Epithelial cell of prostate (primary cell): ENCODE results near the gene GALT.

ENCODE experiments used
- DNase-seq: peaks from one replicate; pipeline ENCODE4 v3.0.0-alpha.2; 2011; ENCODE audit warnings: low read depth, low spot score
- H3K27ac ChIP-seq: fragments of 450-650 bp; 2 replicates; pipeline ENCODE4 v1.5.1; 2017; ENCODE audit warnings: mild to moderate bottlenecking

The GALT gene

GRCh38 chr9:34674440-34674839 is 28.0 kb downstream of the GALT start:
- H3K27ac ChIP-seq, result no peak overlapping the region
- DNase-seq, result no peak

- no peak overlapping the region for H3K27ac ChIP-seq
Measured at GRCh38 chr9:34675048-34675714, 28.7 kb downstream of the GALT start.

GRCh38 chr9:34675869-34676268 is 29.4 kb downstream of the GALT start:
- DNase-seq, result no peak
- H3K27ac ChIP-seq, result no peak overlapping the region

More at GRCh38 chr9:34675048-34675714, 28.7 kb downstream of the GALT start:
- DNase-seq, result no peak

GRCh38 chr9:34684145-34684544 is 37.7 kb downstream of the GALT start:
- H3K27ac ChIP-seq, result no peak overlapping the region
- DNase-seq, result no peak

GRCh38 chr9:34684816-34685215 is 38.3 kb downstream of the GALT start:
- no peak overlapping the region for H3K27ac ChIP-seq
- DNase-seq, result no peak

GRCh38 chr9:34685591-34685990 is 39.1 kb downstream of the GALT start:
- no peak for DNase-seq
- no peak overlapping the region for H3K27ac ChIP-seq

- H3K27ac ChIP-seq, result no peak overlapping the region
- no peak for DNase-seq
Measured at GRCh38 chr9:34686231-34686630, 39.8 kb downstream of the GALT start.

- no peak for DNase-seq
- no peak overlapping the region for H3K27ac ChIP-seq
Measured at GRCh38 chr9:34686732-34687131, 40.3 kb downstream of the GALT start.

GRCh38 chr9:34687276-34688030 is 41.0 kb downstream of the GALT start:
- no peak for DNase-seq
- no peak overlapping the region for H3K27ac ChIP-seq

- no peak for DNase-seq
- no peak overlapping the region for H3K27ac ChIP-seq
Measured at GRCh38 chr9:34688329-34689115, 42.0 kb downstream of the GALT start.

- DNase-seq, result no peak
- no peak overlapping the region for H3K27ac ChIP-seq
Measured at GRCh38 chr9:34689116-34689470, 42.6 kb downstream of the GALT start.

- H3K27ac ChIP-seq, result no peak overlapping the region
- no peak for DNase-seq
Measured at GRCh38 chr9:34689512-34689911, 43.0 kb downstream of the GALT start.

- no peak within 1 kb of the TSS for H3K27ac ChIP-seq
- no peak for DNase-seq
Measured at GRCh38 chr9:34690983-34691935, 44.8 kb downstream of the GALT start, which contains the start of gene CCL19. Gene CCL19, minus strand, starts transcription at chr9:34691276. Its CDS starts 137 bp downstream, at chr9:34691139.

- no peak for DNase-seq
- H3K27ac ChIP-seq, result no peak overlapping the region
Measured at GRCh38 chr9:34691936-34692315, 45.5 kb downstream of the GALT start.

GRCh38 chr9:34693560-34693959 is 47.1 kb downstream of the GALT start:
- no peak overlapping the region for H3K27ac ChIP-seq
- DNase-seq, result no peak

GRCh38 chr9:34694811-34695210 is 48.3 kb downstream of the GALT start:
- H3K27ac ChIP-seq, result no peak overlapping the region
- DNase-seq, result no peak
